HG03196 (cell line): ENCODE results near the gene MS4A4A.
"Not testable (repeated sequence)": the region's sequence is repeated elsewhere in the genome, so short reads cannot be mapped to it uniquely, and the experiment has no call there.

ENCODE experiments used
- ATAC-seq: cut with Tn5 transposase; IDR thresholded peaks from one replicate; pipeline ENCODE4 v1.9.1; 2021; ENCODE audit not compliant: unreplicated experiment

MS4A4A gene

DNA sequence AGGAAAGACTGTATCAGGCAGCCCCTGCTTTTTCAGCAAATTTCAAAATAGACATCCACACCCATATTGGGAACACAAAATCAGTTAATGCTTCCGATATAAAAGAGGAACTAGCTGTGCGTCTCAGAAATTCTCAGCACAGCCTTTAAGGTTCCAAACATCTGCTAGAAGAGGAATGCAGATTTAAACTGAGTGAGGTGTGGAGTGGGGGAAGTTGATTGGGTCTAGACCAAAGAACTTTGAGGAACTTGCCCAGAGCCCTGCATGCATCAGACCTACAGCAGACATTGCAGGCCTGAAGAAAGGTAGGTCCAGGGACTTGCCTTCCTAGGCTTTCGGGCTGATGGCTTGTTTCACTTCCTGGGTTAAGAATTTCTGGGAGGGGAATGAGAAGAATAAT, at the start of gene MS4A4A:
Gene MS4A4A, plus strand, starts transcription at position 255 of the 400 bp plus-strand sequence. Its CDS starts 10 bp downstream, at position 265.
- ATAC-seq = no peak

- no peak for ATAC-seq
These were observed 49.8 kb upstream of the MS4A4A start for GRCh38 chr11:60230681-60231080.

DNA sequence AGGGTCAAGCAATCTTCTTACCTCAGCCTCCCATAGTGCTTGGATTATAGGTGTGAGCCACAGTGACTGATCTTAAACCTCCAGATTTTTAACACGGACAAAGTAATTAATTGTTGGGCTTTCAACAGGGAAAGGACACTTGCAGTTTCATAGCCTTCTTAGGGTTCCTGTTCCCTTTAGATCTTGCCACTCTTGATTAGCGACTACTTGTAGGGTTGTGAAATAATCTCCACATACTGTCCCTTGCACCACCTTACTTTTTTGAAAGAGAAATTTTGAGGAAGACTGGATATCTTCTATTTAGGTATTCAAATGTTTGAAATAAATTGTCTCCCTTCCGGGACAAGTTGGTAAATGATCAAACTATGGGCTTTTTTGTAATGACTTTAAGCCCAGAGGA, 45.1 kb upstream of the MS4A4A start:
- no peak for ATAC-seq

GRCh38 chr11:60240662-60241061, 39.8 kb upstream of the MS4A4A start:
- ATAC-seq = no peak

DNA sequence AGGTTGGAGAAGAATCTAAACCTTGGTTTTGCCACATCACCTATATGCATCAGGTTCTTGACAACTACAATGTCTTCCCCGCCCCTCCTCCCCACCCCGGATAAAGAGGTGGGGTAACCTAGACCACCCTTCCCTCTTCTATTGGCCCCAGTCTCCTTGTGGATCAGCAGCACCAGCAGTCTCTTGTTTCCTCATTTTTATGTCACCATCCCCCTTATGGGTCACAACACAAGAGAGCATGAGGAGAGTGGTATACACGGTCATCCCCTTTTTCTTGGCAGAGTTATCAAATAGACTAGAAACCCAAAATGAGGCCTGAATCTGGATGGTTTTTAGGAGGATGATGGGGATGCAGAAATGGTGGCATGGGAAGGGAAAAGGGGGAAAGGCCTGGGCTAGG, 38.7 kb upstream of the MS4A4A start:
- ATAC-seq = no peak

GRCh38 chr11:60242740-60243239, 37.7 kb upstream of the MS4A4A start, which contains the start of gene MS4A4E:
Gene MS4A4E (minus strand): TSS chr11:60243137. CDS start chr11:60230055, 13,082 bp downstream.
- no peak for ATAC-seq

GRCh38 chr11:60251485-60252212, 28.8 kb upstream of the MS4A4A start:
- ATAC-seq = no peak

DNA sequence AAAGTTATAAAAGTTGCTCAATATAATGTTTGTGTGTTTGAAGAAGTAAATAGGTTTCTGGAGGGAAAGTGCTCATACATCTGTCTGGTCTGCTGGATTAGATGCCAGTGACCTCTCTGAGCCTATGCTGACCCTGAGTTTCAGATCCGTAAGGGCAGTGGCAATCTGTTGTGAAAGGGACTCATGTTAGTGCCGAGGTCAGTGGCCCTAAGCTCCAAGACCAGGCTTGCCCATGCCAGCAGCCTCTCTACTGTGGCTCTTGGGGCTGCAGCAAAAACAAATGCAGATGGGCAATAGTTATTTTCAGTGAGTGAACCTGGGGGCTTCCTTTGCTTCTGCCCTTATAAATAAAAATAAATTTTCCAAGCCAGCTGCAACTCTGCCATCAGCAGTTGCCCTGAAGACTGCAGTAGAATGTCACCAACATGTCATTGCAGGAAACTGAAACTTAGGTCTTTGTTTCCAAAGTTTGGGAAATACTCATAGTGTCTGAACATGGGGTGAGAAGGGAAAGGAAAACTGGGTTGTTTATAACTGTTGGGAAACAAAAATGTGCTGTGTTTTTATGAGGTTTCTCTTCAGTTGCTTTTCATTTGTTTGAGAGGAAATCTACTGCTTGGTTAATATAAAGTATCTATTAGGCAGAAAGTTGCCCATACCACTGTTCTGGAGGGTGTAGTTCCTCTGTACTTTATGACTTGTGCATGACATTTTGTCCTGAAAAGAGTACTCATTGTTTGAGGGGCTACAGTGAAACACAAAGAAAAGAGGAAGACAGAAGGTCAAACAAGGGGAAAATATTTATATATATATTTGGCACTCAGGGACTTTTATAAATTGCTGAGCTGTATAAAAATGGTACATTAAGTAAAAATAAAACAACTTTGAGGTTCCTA, 28.0 kb upstream of the MS4A4A start:
- no peak for ATAC-seq

DNA sequence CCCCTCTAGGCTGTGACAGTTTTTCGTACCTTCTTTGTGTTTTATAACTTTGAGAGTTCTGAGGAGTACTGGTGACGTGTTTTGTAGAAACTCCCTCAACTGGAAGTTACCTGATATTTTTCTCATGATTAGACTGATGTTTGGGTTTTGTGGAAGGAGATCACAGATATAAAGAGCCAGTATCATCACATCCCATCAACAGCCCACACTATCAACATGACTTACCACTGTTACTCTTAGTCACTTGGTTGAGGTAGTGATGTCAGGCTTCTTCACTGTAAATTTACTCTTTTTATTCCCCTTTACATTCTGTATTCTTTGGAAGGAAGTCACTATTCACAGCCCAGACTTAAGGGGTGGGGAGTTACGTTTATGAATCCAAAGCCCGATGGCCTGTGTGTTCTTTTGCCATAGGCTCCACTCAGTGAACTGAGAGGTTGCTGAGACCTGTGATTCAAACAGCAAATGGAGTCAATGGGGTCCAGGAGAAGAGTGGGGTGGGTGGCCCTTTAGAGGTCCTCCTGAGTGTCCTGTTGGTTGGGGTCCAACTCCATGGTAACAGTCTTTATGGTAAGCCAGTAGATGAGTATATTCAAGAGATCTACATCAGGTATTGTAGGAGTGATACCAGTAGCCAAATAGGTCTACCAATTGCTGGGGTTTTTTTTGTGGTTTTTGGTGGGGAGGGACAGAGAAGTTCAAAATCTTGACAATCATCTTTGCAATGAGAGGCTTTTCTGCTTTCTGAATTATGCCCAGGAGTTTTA, 22.3 kb upstream of the MS4A4A start:
- no peak for ATAC-seq

- no peak for ATAC-seq
These were observed 19.5 kb upstream of the MS4A4A start for GRCh38 chr11:60261014-60261413.

- no peak for ATAC-seq
These were observed 17.1 kb upstream of the MS4A4A start for GRCh38 chr11:60263402-60263801.

GRCh38 chr11:60264644-60265043, 15.8 kb upstream of the MS4A4A start:
- no peak for ATAC-seq

- no peak for ATAC-seq
These were observed 14.9 kb upstream of the MS4A4A start for GRCh38 chr11:60265373-60266214.

DNA sequence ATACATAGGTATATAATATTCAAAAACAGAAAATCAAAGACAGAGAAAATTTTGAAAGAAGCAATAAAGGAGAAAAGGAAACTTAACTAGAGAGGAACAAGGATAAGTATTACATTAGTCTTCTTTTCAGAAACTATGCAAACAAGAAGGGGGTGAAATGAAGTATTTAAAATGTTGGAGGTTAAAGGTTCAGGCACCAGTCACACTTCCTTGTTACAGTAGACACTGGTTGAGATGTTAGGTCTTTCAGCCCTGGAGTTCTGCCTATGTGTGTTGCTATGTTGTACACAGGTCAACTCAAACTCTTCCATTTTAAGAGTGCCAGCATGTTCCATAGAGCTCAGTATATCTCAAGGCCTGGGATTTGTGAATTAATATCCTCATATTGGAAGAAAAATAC, 6.0 kb upstream of the MS4A4A start:
- ATAC-seq = no peak

DNA sequence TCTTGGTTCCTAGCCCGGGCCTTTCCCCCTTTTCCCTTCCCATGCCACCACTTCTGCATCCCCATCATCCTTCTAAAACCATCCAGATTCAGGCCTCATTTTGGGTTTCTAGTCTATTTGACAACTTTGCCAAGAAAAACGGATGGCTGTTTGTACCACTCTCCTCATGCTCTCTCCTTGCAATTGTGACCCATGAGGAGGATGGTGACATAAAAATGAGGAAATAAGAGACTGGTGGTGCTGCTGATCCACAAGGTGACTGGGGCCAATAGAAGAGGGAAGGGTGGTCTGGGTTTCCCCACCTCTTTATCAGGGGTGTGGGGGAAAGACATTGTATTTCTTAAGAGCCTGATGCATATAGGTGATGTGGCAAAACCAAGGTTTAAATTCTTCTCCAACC, 1.0 kb downstream of the MS4A4A start:
- ATAC-seq = no peak

- ATAC-seq = no peak
These were observed 1.8 kb downstream of the MS4A4A start for GRCh38 chr11:60282286-60282685.

GRCh38 chr11:60285411-60286126, 5.1 kb downstream of the MS4A4A start:
- not testable (repeated sequence) for ATAC-seq

GRCh38 chr11:60288531-60288930, 8.1 kb downstream of the MS4A4A start:
- no peak for ATAC-seq

- ATAC-seq = no peak
These were observed 11.7 kb downstream of the MS4A4A start for GRCh38 chr11:60292145-60292544.

GRCh38 chr11:60301178-60301577, 20.7 kb downstream of the MS4A4A start:
- ATAC-seq = no peak
